ENCODE data around the gene LRRC47. TPM values are rescaled to one million over a fixed set of nuclear protein-coding genes. Genes with fewer than 3 reads are reported as not detected.

LRRC47 gene
- polyA plus RNA-seq, 1 donor from 2014 or later: 59.2 TPM

GRCh38 chr1:3759164-3759563 lies 37.1 kb downstream of the LRRC47 start:
- no peak for TF ChIP-seq SMC3 (conservative IDR thresholded peaks at IDR 0.05; ENCODE audit: poor library complexity)
- TF ChIP-seq EP300 (conservative IDR thresholded peaks at IDR 0.05; ENCODE audit: poor library complexity, severe bottlenecking): no peak
- TF ChIP-seq MXI1 (conservative IDR thresholded peaks at IDR 0.05; ENCODE audit: poor library complexity, severe bottlenecking): no peak
- TF ChIP-seq RAD21 (conservative IDR thresholded peaks at IDR 0.05): no peak
- TF ChIP-seq EZH2 (IDR thresholded peaks at IDR 0.05; ENCODE audit: borderline replicate concordance, insufficient read depth, low read length, poor library complexity, severe bottlenecking): no peak
- no peak for TF ChIP-seq CTCF (IDR thresholded peaks at IDR 0.05; ENCODE audit: poor library complexity, severe bottlenecking)
- no peak for TF ChIP-seq POLR2AphosphoS5 (IDR thresholded peaks at IDR 0.05)
- no peak for TF ChIP-seq REST (IDR thresholded peaks at IDR 0.05; ENCODE audit: borderline replicate concordance)
- TF ChIP-seq TAF1 (IDR thresholded peaks at IDR 0.05; ENCODE audit: low read depth): no peak
- Histone ChIP-seq H3K27me3 (ENCODE audit: insufficient read depth, low read depth, low read length) (no peaks in the 10 kb centered on the region), H3K9ac (ENCODE audit: low read length) (no peak overlapping the region), H3K4me2 (ENCODE audit: low read length) (no peak overlapping the region), H3K36me3 (ENCODE audit: insufficient read depth, low read length) (no peaks in the 10 kb centered on the region), H3K4me3 (ENCODE audit: low read length) (no peak overlapping the region), H3F3A (ENCODE audit: insufficient read depth, low read length, poor library complexity, severe bottlenecking) (no peaks in the 10 kb centered on the region), H3K79me2 (replicated peaks; ENCODE audit: insufficient read depth, low read length) (no peaks in the 10 kb centered on the region), H3K27ac (ENCODE audit: low read length) (no peak overlapping the region), H3K9me3 (ENCODE audit: low read length) (peaks cover 5% of the 10 kb centered on the region), H4K20me1 (ENCODE audit: insufficient read depth) (no peaks in the 10 kb centered on the region), H2AFZ (ENCODE audit: low read depth, low read length) (no peak overlapping the region), H3K9me2 (ENCODE audit: insufficient read depth, low read length) (no peaks in the 10 kb centered on the region)

GRCh38 chr1:3756394-3756793 lies 39.9 kb downstream of the LRRC47 start:
- no peak overlapping the region for H3K4me2 ChIP-seq (ENCODE audit: low read length)
- H3K4me3 ChIP-seq (ENCODE audit: low read length): no peak overlapping the region
- H3F3A ChIP-seq (ENCODE audit: insufficient read depth, low read length, poor library complexity, severe bottlenecking): no peaks in the 10 kb centered on the region
- no peaks in the 10 kb centered on the region for H3K79me2 ChIP-seq (replicated peaks; ENCODE audit: insufficient read depth, low read length)
- no peaks in the 10 kb centered on the region for H3K9me2 ChIP-seq (ENCODE audit: insufficient read depth, low read length)
- H3K9ac ChIP-seq (ENCODE audit: low read length): no peak overlapping the region
- no peak overlapping the region for H2AFZ ChIP-seq (ENCODE audit: low read depth, low read length)
- H3K36me3 ChIP-seq (ENCODE audit: insufficient read depth, low read length): no peaks in the 10 kb centered on the region
- H3K27me3 ChIP-seq (ENCODE audit: insufficient read depth, low read depth, low read length): no peaks in the 10 kb centered on the region
- TF ChIP-seq TAF1 (IDR thresholded peaks at IDR 0.05; ENCODE audit: low read depth) (no peak), MXI1 (conservative IDR thresholded peaks at IDR 0.05; ENCODE audit: poor library complexity, severe bottlenecking) (no peak)
- H3K9me3 ChIP-seq (ENCODE audit: low read length): peaks cover 5% of the 10 kb centered on the region
- no peak overlapping the region for H3K27ac ChIP-seq (ENCODE audit: low read length)
- no peaks in the 10 kb centered on the region for H4K20me1 ChIP-seq (ENCODE audit: insufficient read depth)

Measured in neural cell (in vitro differentiated cells).